SK-N-SH (cell line): Measurements from ENCODE around the gene PPP2R1A. TPM values are rescaled to one million over a fixed set of nuclear protein-coding genes. Genes with fewer than 3 reads are reported as not detected.

Experiments used
- CTCF ChIA-PET: fragments of 300-600, 350-600 bp; formaldehyde crosslinking; extraction: SDS; loops from one replicate; lab custom pipeline; 2021; lab: Yijun Ruan, JAX
- POLR2A ChIA-PET: fragments of 350-600 bp; sonication (Branson Sonifier 250); formaldehyde crosslinking; extraction: SDS; loops from one replicate; lab custom pipeline; 2020; ENCODE audit warnings: antibody characterized with exemption, inconsistent platforms; lab: Yijun Ruan, JAX
- DNase-seq: peaks from one replicate; pipeline ENCODE4 v3.0.0; 2012
- H2AFZ ChIP-seq: fragments of 200-600 bp; sonication (generic); 2 replicates; pipeline ENCODE4 v1.8.1; 2016; ENCODE audit warnings: antibody characterized with exemption, mild to moderate bottlenecking, low read depth
- H3F3A ChIP-seq: fragments of 200-600 bp; sonication (generic); replicated peaks from 2 replicates; pipeline ENCODE3; 2016; ENCODE audit warnings: antibody characterized with exemption, mild to moderate bottlenecking; ENCODE audit not compliant: insufficient read depth
- H3K27ac ChIP-seq, 2 experiments: fragments of 200-500 bp in 1 of 2; fragments of 200-600 bp in 1 of 2; sonication (Bioruptor generic) in 1 of 2; sonication (generic), shearing (Covaris generic) in 1 of 2; 2 replicates each; pipeline versions ENCODE4 v1.5.1 to v1.6.1; 2014 to 2016; ENCODE audit warnings: low read depth in 2 of 2, inconsistent platforms in 1 of 2, low read length in 1 of 2, mild to moderate bottlenecking in 1 of 2, mixed read lengths in 1 of 2
- H3K27me3 ChIP-seq: fragments of 200-600 bp; sonication (generic), shearing (Covaris generic); 2 replicates; pipeline ENCODE4 v1.6.1; 2016; ENCODE audit warnings: mixed run types; ENCODE audit not compliant: insufficient read depth
- H3K36me3 ChIP-seq, 2 experiments: fragments of 200-500 bp in 1 of 2; fragments of 200-600 bp in 1 of 2; sonication (Bioruptor generic) in 1 of 2; sonication (generic) in 1 of 2; replicated peaks in 1 of 2; 2 replicates each; pipeline versions ENCODE3 to v1.5.1; 2014 to 2016; ENCODE audit warnings: low read length in 1 of 2, mild to moderate bottlenecking in 1 of 2; ENCODE audit not compliant: insufficient read depth in 2 of 2, control insufficient read depth in 1 of 2
- H3K4me1 ChIP-seq, 2 experiments: fragments of 200-500 bp in 1 of 2; fragments of 200-600 bp in 1 of 2; sonication (Bioruptor generic) in 1 of 2; sonication (generic), shearing (Covaris generic) in 1 of 2; 2 replicates each; pipeline versions ENCODE4 v1.5.1 to v1.6.1; 2014 to 2016; ENCODE audit warnings: low read depth in 1 of 2, low read length in 1 of 2, mixed run types in 1 of 2; ENCODE audit not compliant: insufficient read depth in 2 of 2, control insufficient read depth in 1 of 2
- H3K4me2 ChIP-seq: fragments of 200-600 bp; sonication (generic), shearing (Covaris generic); 2 replicates; pipeline ENCODE4 v1.6.1; 2017; ENCODE audit warnings: mixed run types
- H3K4me3 ChIP-seq, 2 experiments: fragments of 200-500 bp in 1 of 2; fragments of 200-600 bp in 1 of 2; sonication (Bioruptor generic) in 1 of 2; sonication (generic), shearing (Covaris generic) in 1 of 2; 2 replicates each; pipeline versions ENCODE4 v1.5.1 to v1.8.1; 2014 to 2016; ENCODE audit warnings: low read depth in 2 of 2, inconsistent platforms in 1 of 2, low read length in 1 of 2, mild to moderate bottlenecking in 1 of 2, mixed read lengths in 1 of 2, moderate library complexity in 1 of 2
- H3K79me2 ChIP-seq: fragments of 200-600 bp; sonication (generic); 2 replicates; pipeline ENCODE4 v1.8.1; 2017; ENCODE audit warnings: mild to moderate bottlenecking; ENCODE audit not compliant: insufficient read depth
- H3K9ac ChIP-seq: fragments of 200-600 bp; sonication (generic); 2 replicates; pipeline ENCODE4 v1.6.1; 2017; ENCODE audit warnings: mixed run types
- H3K9me2 ChIP-seq: fragments of 200-600 bp; sonication (generic); 2 replicates; pipeline ENCODE4 v1.6.1; 2017; ENCODE audit warnings: mixed run types
- H3K9me3 ChIP-seq: fragments of 200-600 bp; sonication (generic); 2 replicates; pipeline ENCODE4 v1.6.1; 2017; ENCODE audit warnings: mixed run types, mild to moderate bottlenecking, moderate library complexity
- H4K20me1 ChIP-seq: fragments of 200-600 bp; sonication (generic); 2 replicates; pipeline ENCODE4 v1.6.1; 2017; ENCODE audit warnings: mild to moderate bottlenecking, mixed run types; ENCODE audit not compliant: insufficient read depth
- FOSL2 ChIP-seq: IDR thresholded peaks from 2 replicates; pipeline ENCODE4 v1.4.0; 2012; ENCODE audit warnings: low read depth, mild to moderate bottlenecking, moderate library complexity, borderline replicate concordance
- FOXJ3 ChIP-seq: sonication (generic); formaldehyde crosslinking; IDR thresholded peaks from 2 replicates; pipeline ENCODE4 v1.5.1; 2020; ENCODE audit warnings: mild to moderate bottlenecking, missing genetic modification reagents
- FOXM1 ChIP-seq: IDR thresholded peaks from 2 replicates; pipeline ENCODE4 v1.4.0; 2012; ENCODE audit warnings: low read depth, mild to moderate bottlenecking
- GABPA ChIP-seq: IDR thresholded peaks from 2 replicates; pipeline ENCODE4 v1.4.0; 2012; ENCODE audit warnings: low read depth, mild to moderate bottlenecking
- MEF2A ChIP-seq: IDR thresholded peaks from 2 replicates; pipeline ENCODE4 v1.4.0; 2012; ENCODE audit warnings: low read depth, borderline replicate concordance
- RAD21 ChIP-seq: IDR thresholded peaks from 2 replicates; pipeline ENCODE4 v1.6.1; 2012; ENCODE audit warnings: mild to moderate bottlenecking, low read length
- RCOR1 ChIP-seq: fragments of 150-350 bp; IDR thresholded peaks from 2 replicates; pipeline ENCODE4 v1.6.1; 2017; ENCODE audit warnings: antibody characterized with exemption, low read length
- SMC3 ChIP-seq: IDR thresholded peaks from 2 replicates; pipeline ENCODE4 v1.6.1; 2012; ENCODE audit warnings: low read depth, low read length, improper control_type of control experiment
- TCF12 ChIP-seq: IDR thresholded peaks from 2 replicates; pipeline ENCODE4 v1.4.0; 2012
- TEAD4 ChIP-seq: IDR thresholded peaks from 2 replicates; pipeline ENCODE4 v1.4.0; 2012; ENCODE audit warnings: mild to moderate bottlenecking, borderline replicate concordance; ENCODE audit not compliant: insufficient read depth
- WGBS: methylation state at CpG from one replicate; pipeline ENCODE4 v1.1.6; 2017; ENCODE audit warnings: low lambda C conversion rate; 5-methylcytosine and 5-hydroxymethylcytosine counted together
- polyA plus RNA-seq, 3 experiments: library from polyadenylated mRNA; depleted of rRNA; stranded (reverse); fragments of >200 nt; gene quantifications; 2 replicates each; pipeline ENCODE4 v1.2.3, GENCODE V29; 2012
- TF ChIP-seq, protein P1 (sequence below): IDR thresholded peaks from 2 replicates; pipeline ENCODE4 v1.4.0; 2012; ENCODE audit warnings: low read depth, borderline replicate concordance
- TF ChIP-seq, protein P2 (sequence below): IDR thresholded peaks from 2 replicates; pipeline ENCODE4; 2012
- TF ChIP-seq, protein P3 (sequence below): fragments of 200-600 bp; sonication (generic); IDR thresholded peaks from 2 replicates; pipeline ENCODE4 v1.6.1; 2017; ENCODE audit warnings: antibody characterized with exemption, mild to moderate bottlenecking, moderate library complexity
- TF ChIP-seq, protein P4 (sequence below): fragments of 150-350 bp; IDR thresholded peaks from 2 replicates; pipeline ENCODE4 v1.6.1; 2017; ENCODE audit warnings: antibody characterized with exemption, low read length, low read depth, borderline replicate concordance

The PPP2R1A gene
- polyA plus RNA-seq, 1 of the 3 experiments (the other 2 are of a cell fraction): 163 TPM

DNA sequence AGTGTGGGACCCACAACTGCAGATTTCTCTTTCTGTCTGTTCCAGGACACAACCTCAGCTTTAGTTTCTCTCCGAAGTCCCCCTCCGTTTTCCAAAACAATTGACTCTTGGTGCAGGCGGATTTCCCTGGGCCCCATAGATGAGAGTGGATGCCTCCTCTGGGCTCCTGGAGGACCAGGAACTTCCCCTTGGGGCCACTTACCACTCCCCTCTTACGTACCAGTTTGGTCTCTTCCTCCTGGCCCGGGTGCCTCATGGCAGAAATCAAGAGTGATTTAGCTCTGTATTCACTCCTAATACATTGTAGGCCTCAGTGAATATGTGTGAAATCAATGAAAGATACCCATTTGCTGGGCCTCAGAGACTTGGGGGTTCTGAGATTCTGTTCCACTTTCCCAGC is 34.4 kb downstream of the PPP2R1A start:
- 98% methylated on average over 5 of the region's 5 CpGs for WGBS
- no peaks in the 10 kb centered on the region for H3K9me2 ChIP-seq
- H3K9ac ChIP-seq: no peak overlapping the region
- no peaks in the 10 kb centered on the region for H4K20me1 ChIP-seq
- CTCF ChIA-PET: interaction anchor here (1.6 kb wide), 1 partner anchor 13 kb away, joined by 7 read pairs; no protein-coding TSS in a partner anchor
- H3K36me3 ChIP-seq: peaks cover 70 to 84% of the 10 kb centered on the region in 2 experiments
- no peak overlapping the region for H2AFZ ChIP-seq
- peaks cover 9% of the 10 kb centered on the region for H3F3A ChIP-seq
- POLR2A ChIA-PET: interaction anchor here (1.1 kb wide), 1 partner anchor 35 kb away, joined by 3 read pairs; no protein-coding TSS in a partner anchor
- H3K4me2 ChIP-seq: no peak overlapping the region
- no peak for DNase-seq
- H3K4me3 ChIP-seq: no peak overlapping the region
- no peaks in the 10 kb centered on the region for H3K27me3 ChIP-seq
- no peaks in the 10 kb centered on the region for H3K9me3 ChIP-seq
- H3K79me2 ChIP-seq: no peaks in the 10 kb centered on the region
- H3K27ac ChIP-seq: no peak overlapping the region
- no peaks in the 10 kb centered on the region for H3K4me1 ChIP-seq
- TF ChIP-seq, protein P1, sequence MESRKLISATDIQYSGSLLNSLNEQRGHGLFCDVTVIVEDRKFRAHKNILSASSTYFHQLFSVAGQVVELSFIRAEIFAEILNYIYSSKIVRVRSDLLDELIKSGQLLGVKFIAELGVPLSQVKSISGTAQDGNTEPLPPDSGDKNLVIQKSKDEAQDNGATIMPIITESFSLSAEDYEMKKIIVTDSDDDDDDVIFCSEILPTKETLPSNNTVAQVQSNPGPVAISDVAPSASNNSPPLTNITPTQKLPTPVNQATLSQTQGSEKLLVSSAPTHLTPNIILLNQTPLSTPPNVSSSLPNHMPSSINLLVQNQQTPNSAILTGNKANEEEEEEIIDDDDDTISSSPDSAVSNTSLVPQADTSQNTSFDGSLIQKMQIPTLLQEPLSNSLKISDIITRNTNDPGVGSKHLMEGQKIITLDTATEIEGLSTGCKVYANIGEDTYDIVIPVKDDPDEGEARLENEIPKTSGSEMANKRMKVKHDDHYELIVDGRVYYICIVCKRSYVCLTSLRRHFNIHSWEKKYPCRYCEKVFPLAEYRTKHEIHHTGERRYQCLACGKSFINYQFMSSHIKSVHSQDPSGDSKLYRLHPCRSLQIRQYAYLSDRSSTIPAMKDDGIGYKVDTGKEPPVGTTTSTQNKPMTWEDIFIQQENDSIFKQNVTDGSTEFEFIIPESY: no peak
- TF ChIP-seq, protein P2, sequence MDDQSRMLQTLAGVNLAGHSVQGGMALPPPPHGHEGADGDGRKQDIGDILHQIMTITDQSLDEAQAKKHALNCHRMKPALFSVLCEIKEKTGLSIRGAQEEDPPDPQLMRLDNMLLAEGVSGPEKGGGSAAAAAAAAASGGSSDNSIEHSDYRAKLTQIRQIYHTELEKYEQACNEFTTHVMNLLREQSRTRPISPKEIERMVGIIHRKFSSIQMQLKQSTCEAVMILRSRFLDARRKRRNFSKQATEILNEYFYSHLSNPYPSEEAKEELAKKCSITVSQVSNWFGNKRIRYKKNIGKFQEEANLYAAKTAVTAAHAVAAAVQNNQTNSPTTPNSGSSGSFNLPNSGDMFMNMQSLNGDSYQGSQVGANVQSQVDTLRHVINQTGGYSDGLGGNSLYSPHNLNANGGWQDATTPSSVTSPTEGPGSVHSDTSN: no peak
- TF ChIP-seq, protein P3, sequence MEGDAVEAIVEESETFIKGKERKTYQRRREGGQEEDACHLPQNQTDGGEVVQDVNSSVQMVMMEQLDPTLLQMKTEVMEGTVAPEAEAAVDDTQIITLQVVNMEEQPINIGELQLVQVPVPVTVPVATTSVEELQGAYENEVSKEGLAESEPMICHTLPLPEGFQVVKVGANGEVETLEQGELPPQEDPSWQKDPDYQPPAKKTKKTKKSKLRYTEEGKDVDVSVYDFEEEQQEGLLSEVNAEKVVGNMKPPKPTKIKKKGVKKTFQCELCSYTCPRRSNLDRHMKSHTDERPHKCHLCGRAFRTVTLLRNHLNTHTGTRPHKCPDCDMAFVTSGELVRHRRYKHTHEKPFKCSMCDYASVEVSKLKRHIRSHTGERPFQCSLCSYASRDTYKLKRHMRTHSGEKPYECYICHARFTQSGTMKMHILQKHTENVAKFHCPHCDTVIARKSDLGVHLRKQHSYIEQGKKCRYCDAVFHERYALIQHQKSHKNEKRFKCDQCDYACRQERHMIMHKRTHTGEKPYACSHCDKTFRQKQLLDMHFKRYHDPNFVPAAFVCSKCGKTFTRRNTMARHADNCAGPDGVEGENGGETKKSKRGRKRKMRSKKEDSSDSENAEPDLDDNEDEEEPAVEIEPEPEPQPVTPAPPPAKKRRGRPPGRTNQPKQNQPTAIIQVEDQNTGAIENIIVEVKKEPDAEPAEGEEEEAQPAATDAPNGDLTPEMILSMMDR: no peak
- TF ChIP-seq RAD21: no peak
- no peak for TF ChIP-seq FOXM1
- no peak for TF ChIP-seq FOXJ3 (CRISPR knock-in tag)
- TF ChIP-seq GABPA: no peak
- TF ChIP-seq TEAD4: no peak
- TF ChIP-seq MEF2A: no peak
- no peak for TF ChIP-seq SMC3
- no peak for TF ChIP-seq FOSL2
- no peak for TF ChIP-seq TCF12
- TF ChIP-seq, protein P4, sequence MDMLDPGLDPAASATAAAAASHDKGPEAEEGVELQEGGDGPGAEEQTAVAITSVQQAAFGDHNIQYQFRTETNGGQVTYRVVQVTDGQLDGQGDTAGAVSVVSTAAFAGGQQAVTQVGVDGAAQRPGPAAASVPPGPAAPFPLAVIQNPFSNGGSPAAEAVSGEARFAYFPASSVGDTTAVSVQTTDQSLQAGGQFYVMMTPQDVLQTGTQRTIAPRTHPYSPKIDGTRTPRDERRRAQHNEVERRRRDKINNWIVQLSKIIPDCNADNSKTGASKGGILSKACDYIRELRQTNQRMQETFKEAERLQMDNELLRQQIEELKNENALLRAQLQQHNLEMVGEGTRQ: no peak
- TF ChIP-seq RCOR1: no peak
